HG03342 (cell line): ENCODE data around the gene SNAI1.
"Not testable (repeated sequence)": the region's sequence is repeated elsewhere in the genome, so short reads cannot be mapped to it uniquely, and the experiment has no call there.

ENCODE experiments used
- ATAC-seq: cut with Tn5 transposase; IDR thresholded peaks from one replicate; pipeline ENCODE4 v1.9.1; 2021; ENCODE audit warnings: mild to moderate bottlenecking, moderate library complexity; ENCODE audit not compliant: unreplicated experiment

The SNAI1 gene

GRCh38 chr20:49961413-49961812 lies 21.4 kb upstream of the SNAI1 start:
- no peak for ATAC-seq

- no peak for ATAC-seq
Measured at GRCh38 chr20:49964964-49965780, 17.6 kb upstream of the SNAI1 start.

- no peak for ATAC-seq
Measured at GRCh38 chr20:49965781-49966305, 16.9 kb upstream of the SNAI1 start.

- no peak for ATAC-seq
Measured at GRCh38 chr20:49966861-49967260, 15.9 kb upstream of the SNAI1 start.

- no peak for ATAC-seq
Measured at GRCh38 chr20:49969234-49969633, 13.5 kb upstream of the SNAI1 start.

GRCh38 chr20:49969946-49970345 lies 12.8 kb upstream of the SNAI1 start:
- no peak for ATAC-seq

GRCh38 chr20:49970498-49970897 lies 12.3 kb upstream of the SNAI1 start:
- no peak for ATAC-seq

- no peak for ATAC-seq
Measured at GRCh38 chr20:49973981-49974380, 8.8 kb upstream of the SNAI1 start.

GRCh38 chr20:49976542-49976941 lies 6.2 kb upstream of the SNAI1 start:
- no peak for ATAC-seq

GRCh38 chr20:49977740-49978139 lies 5.0 kb upstream of the SNAI1 start:
- not testable (repeated sequence) for ATAC-seq

- no peak for ATAC-seq
Measured at GRCh38 chr20:49978685-49979029, 4.1 kb upstream of the SNAI1 start.

- no peak for ATAC-seq
Measured at GRCh38 chr20:49979030-49979832, 3.5 kb upstream of the SNAI1 start.

GRCh38 chr20:49980140-49981008 lies 2.4 kb upstream of the SNAI1 start:
- ATAC-seq = no peak

GRCh38 chr20:49981218-49982071 lies 1.3 kb upstream of the SNAI1 start:
- no peak for ATAC-seq

- ATAC-seq = no peak
Measured at GRCh38 chr20:49982072-49982345, 771 bp upstream of the SNAI1 start.

GRCh38 chr20:49983123-49983847 lies 505 bp downstream of the SNAI1 start:
- no peak for ATAC-seq

GRCh38 chr20:49983848-49984408 lies 1.1 kb downstream of the SNAI1 start:
- no peak for ATAC-seq

GRCh38 chr20:49984426-49985153 lies 1.8 kb downstream of the SNAI1 start:
- ATAC-seq = no peak

GRCh38 chr20:49985157-49985556 lies 2.4 kb downstream of the SNAI1 start:
- no peak for ATAC-seq
